WTC11 (cell line): ENCODE results near the gene ASB17. TPM values are rescaled to one million over a fixed set of nuclear protein-coding genes. Genes with fewer than 3 reads are reported as not detected.
"Not testable (repeated sequence)": the region's sequence is repeated elsewhere in the genome, so short reads cannot be mapped to it uniquely, and the experiment has no call there.

Experiments
- ATAC-seq: fragments of 200-7000 bp; cut with Tn5 transposase; 2 replicates; pipeline ENCODE4 v1.10.0; 2021; ENCODE audit warnings: mild to moderate bottlenecking, moderate library complexity
- CTCF ChIA-PET: fragments of 300-600 bp; sonication (Branson Sonifier 250); formaldehyde crosslinking; loops from one replicate; lab custom pipeline; 2021; ENCODE audit warnings: antibody characterized with exemption; lab: Charles Lee
- POLR2A ChIA-PET: fragments of 350-600 bp; sonication (Branson Sonifier 250); formaldehyde crosslinking; loops from one replicate; lab custom pipeline; 2021; ENCODE audit warnings: antibody characterized with exemption; lab: Charles Lee
- DNase-seq: peaks from one replicate; pipeline ENCODE4 v3.0.0; 2021; ENCODE audit warnings: low spot score
- H3K27ac Mint-ChIP-seq: 2 replicates; pipeline ENCODE4 v1.8.0; 2021; ENCODE audit warnings: mixed read lengths
- H3K27me3 Mint-ChIP-seq: 2 replicates; pipeline ENCODE4 v1.8.0; 2021; ENCODE audit warnings: low read depth, mild to moderate bottlenecking, moderate library complexity, mixed read lengths
- H3K36me3 Mint-ChIP-seq: 2 replicates; pipeline ENCODE4 v1.8.0; 2021; ENCODE audit warnings: mixed read lengths
- H3K4me1 Mint-ChIP-seq: 2 replicates; pipeline ENCODE4 v1.8.0; 2022; ENCODE audit warnings: mixed read lengths
- H3K4me3 Mint-ChIP-seq: 2 replicates; pipeline ENCODE4 v1.8.0; 2021; ENCODE audit warnings: mild to moderate bottlenecking, moderate library complexity, mixed read lengths
- H3K9me3 Mint-ChIP-seq: 2 replicates; pipeline ENCODE4 v1.8.0; 2021; ENCODE audit warnings: mixed read lengths
- ATF3 ChIP-seq: sonication (generic); formaldehyde crosslinking; conservative IDR thresholded peaks from 2 replicates; pipeline ENCODE4 v1.8.1; 2022; ENCODE audit warnings: mild to moderate bottlenecking, missing genetic modification reagents
- CREM ChIP-seq: sonication (generic); formaldehyde crosslinking; IDR thresholded peaks from 2 replicates; pipeline ENCODE4 v1.8.1; 2022; ENCODE audit warnings: mild to moderate bottlenecking, missing genetic modification reagents, moderate library complexity
- E2F4 ChIP-seq: sonication (generic); formaldehyde crosslinking; IDR thresholded peaks from 2 replicates; pipeline ENCODE4 v1.8.1; 2022; ENCODE audit warnings: low read depth, mild to moderate bottlenecking, moderate library complexity, missing genetic modification reagents, borderline replicate concordance
- ESRRA ChIP-seq: sonication (generic); formaldehyde crosslinking; IDR thresholded peaks from 2 replicates; pipeline ENCODE4 v1.8.1; 2022; ENCODE audit warnings: mild to moderate bottlenecking, missing genetic modification reagents, borderline replicate concordance
- ETV6 ChIP-seq: sonication (generic); formaldehyde crosslinking; IDR thresholded peaks from 2 replicates; pipeline ENCODE4 v1.8.1; 2022; ENCODE audit warnings: mild to moderate bottlenecking, missing genetic modification reagents
- FOXK1 ChIP-seq: sonication (generic); formaldehyde crosslinking; IDR thresholded peaks from 2 replicates; pipeline ENCODE4 v1.8.0; 2022; ENCODE audit warnings: mild to moderate bottlenecking, moderate library complexity, missing genetic modification reagents
- FOXP4 ChIP-seq: sonication (generic); formaldehyde crosslinking; IDR thresholded peaks from 2 replicates; pipeline ENCODE4 v1.8.0; 2022; ENCODE audit warnings: mild to moderate bottlenecking, missing genetic modification reagents
- NFYB ChIP-seq: sonication (generic); formaldehyde crosslinking; conservative IDR thresholded peaks from 2 replicates; pipeline ENCODE4 v1.8.0; 2022; ENCODE audit warnings: low read depth, missing genetic modification reagents
- OVOL2 ChIP-seq: fragments of 250-450 bp; sonication (Bioruptor Pico); IDR thresholded peaks from 2 replicates; pipeline ENCODE4 v1.9.0; 2021; ENCODE audit warnings: mild to moderate bottlenecking, borderline replicate concordance
- ZMAT4 ChIP-seq: fragments of 250-450 bp; sonication (Bioruptor Pico); IDR thresholded peaks from 2 replicates; pipeline ENCODE4 v1.9.0; 2021; ENCODE audit warnings: mild to moderate bottlenecking
- ZNF121 ChIP-seq: sonication (generic); formaldehyde crosslinking; IDR thresholded peaks from 2 replicates; pipeline ENCODE4 v1.8.0; 2023; ENCODE audit warnings: missing genetic modification reagents
- ZNF138 ChIP-seq: sonication (generic); formaldehyde crosslinking; conservative IDR thresholded peaks from 2 replicates; pipeline ENCODE4 v1.8.1; 2022; ENCODE audit warnings: mild to moderate bottlenecking, moderate library complexity, missing genetic modification reagents
- ZNF281 ChIP-seq: sonication (generic); formaldehyde crosslinking; IDR thresholded peaks from 2 replicates; pipeline ENCODE4 v1.8.0; 2023; ENCODE audit warnings: mild to moderate bottlenecking, missing genetic modification reagents
- ZNF425 ChIP-seq: fragments of 250-450 bp; sonication (Bioruptor Pico); conservative IDR thresholded peaks from 2 replicates; pipeline ENCODE4 v1.9.0; 2021; ENCODE audit warnings: mild to moderate bottlenecking
- ZNF512 ChIP-seq: sonication (generic); formaldehyde crosslinking; IDR thresholded peaks from 2 replicates; pipeline ENCODE4 v1.8.1; 2022; ENCODE audit warnings: missing genetic modification reagents, borderline replicate concordance
- total RNA-seq: library from RNA; stranded (reverse); gene quantifications from 3 replicates; pipeline ENCODE4 v1.2.3, GENCODE V29; 2021

The ASB17 gene
- total RNA-seq, 1 experiment from 2014 or later = not detected

- no peak for TF ChIP-seq E2F4
- TF ChIP-seq CREM (CRISPR knock-in tag) = no peak
- TF ChIP-seq FOXP4 (CRISPR knock-in tag) = no peak
- no peak for TF ChIP-seq ZNF281 (CRISPR knock-in tag)
- TF ChIP-seq ATF3 = no peak
Measured at GRCh38 chr1:75967719-75968118, 35.5 kb upstream of the ASB17 start (continued).

- POLR2A ChIA-PET = no interaction called here
- ATAC-seq = no peak
- Mint-ChIP-seq H3K9me3 (peaks cover 24% of the 10 kb centered on the region), H3K27me3 (no peaks in the 10 kb centered on the region), H3K27ac (no peak overlapping the region), H3K4me3 (no peak overlapping the region), H3K4me1 (peaks cover 5% of the 10 kb centered on the region), H3K36me3 (peaks cover 15% of the 10 kb centered on the region)
- no peak for DNase-seq
- TF ChIP-seq ZNF512 (CRISPR knock-in tag) = no peak
- no peak for TF ChIP-seq NFYB (CRISPR knock-in tag)
- no peak for TF ChIP-seq FOXK1 (CRISPR knock-in tag)
- TF ChIP-seq CREM (CRISPR knock-in tag) = no peak
- no peak for TF ChIP-seq ZNF121
- TF ChIP-seq ZNF425 (CRISPR knock-in tag) = no peak
- no peak for TF ChIP-seq ETV6 (CRISPR knock-in tag)
- TF ChIP-seq OVOL2 (CRISPR knock-in tag) = no peak
- TF ChIP-seq ZMAT4 (CRISPR knock-in tag) = no peak
- no peak for TF ChIP-seq ESRRA (CRISPR knock-in tag)
- TF ChIP-seq ZNF138 (CRISPR knock-in tag) = no peak
- no peak for TF ChIP-seq FOXP4 (CRISPR knock-in tag)
- CTCF ChIA-PET = interaction anchor here (1.0 kb wide), 1 partner anchor 56 kb away, joined by 3 read pairs; no protein-coding TSS in a partner anchor
Measured at GRCh38 chr1:75964760-75965408, 32.7 kb upstream of the ASB17 start.

- H3K27me3 Mint-ChIP-seq, ATAC-seq, H3K27ac Mint-ChIP-seq, H3K4me3 Mint-ChIP-seq, DNase-seq, POLR2A ChIA-PET, H3K4me1 Mint-ChIP-seq: not testable (repeated sequence)
- H3K36me3 Mint-ChIP-seq = peaks cover 16% of the 10 kb centered on the region
- CTCF ChIA-PET = interaction anchor here (1.0 kb wide), 1 partner anchor 56 kb away, joined by 3 read pairs; no protein-coding TSS in a partner anchor
- H3K9me3 Mint-ChIP-seq = peaks cover 23% of the 10 kb centered on the region
Measured at GRCh38 chr1:75964110-75964759, 32.0 kb upstream of the ASB17 start.
